Peyer's patch (tissue), 4 donors: ENCODE results near the gene MAN2C1. TPM values are rescaled to one million over a fixed set of nuclear protein-coding genes. Genes with fewer than 3 reads are reported as not detected.

Source experiments
- DNase-seq, 3 donors: peaks; one replicate each; pipeline ENCODE4 v3.0.0-alpha.2; 2017 to 2019
- H3K27ac ChIP-seq, 4 donors: fragments of 200-600 bp; sonication (generic); one replicate each; pipeline ENCODE4 v1.5.1; 2016 to 2019
- H3K27me3 ChIP-seq, 2 donors: fragments of 200-600 bp; sonication (generic); one replicate each; pipeline ENCODE4 v1.5.1; 2019
- H3K36me3 ChIP-seq, 3 donors: fragments of 200-600 bp; sonication (generic); one replicate each; pipeline ENCODE4 v1.5.1; 2016 to 2019
- H3K4me1 ChIP-seq, 4 donors: fragments of 200-600 bp; sonication (generic); one replicate each; pipeline ENCODE4 v1.5.1; 2016 to 2019
- H3K4me3 ChIP-seq, 4 donors: fragments of 200-600 bp; sonication (generic); 1 replicate in 3 of 4; 2 replicates in 1 of 4; pipeline ENCODE4 v1.5.1; 2016 to 2019; ENCODE audit warnings: mild to moderate bottlenecking in 1 of 4
- H3K9me3 ChIP-seq, 4 donors: fragments of 200-600 bp; sonication (generic); one replicate each; pipeline ENCODE4 v1.5.1; 2016 to 2019; ENCODE audit warnings: mild to moderate bottlenecking in 1 of 4
- POLR2A ChIP-seq, 2 donors: fragments of 450-650 bp; IDR thresholded peaks; one replicate each; pipeline ENCODE4 v1.5.1; 2017; ENCODE audit warnings: antibody characterized with exemption in 2 of 2, mild to moderate bottlenecking in 2 of 2, moderate library complexity in 2 of 2
- total RNA-seq, 4 donors: library from RNA; depleted of rRNA; stranded (reverse); fragments of >200 nt; gene quantifications; one replicate each; pipeline ENCODE4 v1.1.0, GENCODE V29; 2016
- TF ChIP-seq, protein P1 (sequence below), 6 experiments: fragments of 450-650 bp in 4 of 6; fragments of 200-600 bp in 2 of 6; sonication (generic) in 1 of 6; IDR thresholded peaks; one replicate each; pipeline ENCODE4 v1.5.1; 2017 to 2019; ENCODE audit warnings: antibody characterized with exemption in 6 of 6, mild to moderate bottlenecking in 3 of 6, moderate library complexity in 1 of 6

Gene MAN2C1
- 100 to 1,000 TPM; 268 to 777 (median 649) TPM for total RNA-seq

- TF ChIP-seq POLR2A (IDR thresholded peaks at IDR 0.05): peak; percentile 93 to 96
- TF ChIP-seq, protein P1, sequence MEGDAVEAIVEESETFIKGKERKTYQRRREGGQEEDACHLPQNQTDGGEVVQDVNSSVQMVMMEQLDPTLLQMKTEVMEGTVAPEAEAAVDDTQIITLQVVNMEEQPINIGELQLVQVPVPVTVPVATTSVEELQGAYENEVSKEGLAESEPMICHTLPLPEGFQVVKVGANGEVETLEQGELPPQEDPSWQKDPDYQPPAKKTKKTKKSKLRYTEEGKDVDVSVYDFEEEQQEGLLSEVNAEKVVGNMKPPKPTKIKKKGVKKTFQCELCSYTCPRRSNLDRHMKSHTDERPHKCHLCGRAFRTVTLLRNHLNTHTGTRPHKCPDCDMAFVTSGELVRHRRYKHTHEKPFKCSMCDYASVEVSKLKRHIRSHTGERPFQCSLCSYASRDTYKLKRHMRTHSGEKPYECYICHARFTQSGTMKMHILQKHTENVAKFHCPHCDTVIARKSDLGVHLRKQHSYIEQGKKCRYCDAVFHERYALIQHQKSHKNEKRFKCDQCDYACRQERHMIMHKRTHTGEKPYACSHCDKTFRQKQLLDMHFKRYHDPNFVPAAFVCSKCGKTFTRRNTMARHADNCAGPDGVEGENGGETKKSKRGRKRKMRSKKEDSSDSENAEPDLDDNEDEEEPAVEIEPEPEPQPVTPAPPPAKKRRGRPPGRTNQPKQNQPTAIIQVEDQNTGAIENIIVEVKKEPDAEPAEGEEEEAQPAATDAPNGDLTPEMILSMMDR (IDR thresholded peaks at IDR 0.05): peak; percentile 61 to 91 (median 75)
- Histone ChIP-seq H3K9me3 (no peaks in the 10 kb centered on the region), H3K4me1 (peaks cover 0 to 20% (median 6%) of the 10 kb centered on the region in 4 donors), H3K27me3 (no peaks in the 10 kb centered on the region), H3K4me3 (peak within 1 kb of the TSS; percentile 66 to 97 (median 88)), H3K36me3 (peaks cover 0 to 59% (median 0%) of the 10 kb centered on the region in 3 donors), H3K27ac (peak within 1 kb of the TSS; percentile 95 to 100 (median 98))
- DNase-seq: peak; percentile 98 to 99 (median 98)
These were observed at the start of gene MAN2C1 for GRCh38 chr15:75367913-75368688. Gene MAN2C1 (minus strand): TSS chr15:75368607. CDS start chr15:75368583, 24 bp downstream.

DNA sequence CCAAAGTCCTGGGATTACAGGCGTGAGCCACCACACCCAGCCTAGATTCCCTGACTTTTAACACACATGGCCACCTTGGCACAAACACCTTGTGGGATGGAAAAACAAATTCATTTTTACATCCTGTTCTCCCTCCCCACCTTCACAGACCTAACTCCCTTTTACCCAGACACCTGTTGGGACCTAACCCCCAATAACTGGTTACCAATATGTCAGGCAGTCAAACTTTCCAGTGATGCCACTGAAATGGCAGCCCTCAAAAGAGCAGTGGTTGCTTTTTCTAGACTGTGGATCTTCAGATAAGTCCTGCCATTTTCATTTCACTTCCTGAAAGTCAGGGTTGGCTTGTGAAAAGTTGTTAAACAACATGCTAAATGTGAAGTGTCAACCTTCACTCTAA lies 48.2 kb upstream of the MAN2C1 start:
- Histone ChIP-seq H3K27ac (no peak overlapping the region), H3K4me1 (no peaks in the 10 kb centered on the region), H3K36me3 (peaks cover 0 to 52% (median 0%) of the 10 kb centered on the region in 3 donors)

DNA sequence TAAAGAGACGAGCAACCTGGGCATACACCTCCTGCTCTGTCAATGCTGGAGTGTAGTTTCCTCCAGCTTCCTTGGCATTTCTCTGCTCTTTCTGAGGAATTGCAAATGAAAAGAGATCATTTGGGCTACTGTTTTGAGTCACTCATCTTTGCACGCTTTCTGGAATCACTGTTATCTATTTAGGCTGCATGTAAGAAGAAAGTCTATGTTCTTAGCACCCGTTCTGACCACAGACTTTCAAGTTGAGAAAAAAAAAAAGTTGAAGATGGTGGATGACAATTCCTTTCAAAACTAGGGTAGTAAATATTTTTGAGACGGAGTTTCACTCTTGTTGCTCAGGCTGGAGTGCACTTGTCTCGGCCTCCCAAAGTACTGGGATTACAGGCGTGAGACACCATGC lies 41.8 kb upstream of the MAN2C1 start:
- Histone ChIP-seq H3K4me1 (no peaks in the 10 kb centered on the region), H3K36me3 (peaks cover 0 to 82% (median 3%) of the 10 kb centered on the region in 3 donors), H3K9me3 (no peaks in the 10 kb centered on the region), H3K4me3 (no peak overlapping the region), H3K27me3 (no peaks in the 10 kb centered on the region), H3K27ac (no peak overlapping the region)
- DNase-seq: no peak
- TF ChIP-seq, protein P1 (IDR thresholded peaks at IDR 0.05): no peak
- TF ChIP-seq POLR2A (IDR thresholded peaks at IDR 0.05): no peak

More for the DNA sequence above, 48.2 kb upstream of the MAN2C1 start:
- no peaks in the 10 kb centered on the region for H3K27me3 ChIP-seq
- H3K9me3 ChIP-seq: no peaks in the 10 kb centered on the region
- DNase-seq: no peak
- TF ChIP-seq POLR2A (IDR thresholded peaks at IDR 0.05): no peak
- TF ChIP-seq, protein P1 (IDR thresholded peaks at IDR 0.05): no peak
- no peak overlapping the region for H3K4me3 ChIP-seq

DNA sequence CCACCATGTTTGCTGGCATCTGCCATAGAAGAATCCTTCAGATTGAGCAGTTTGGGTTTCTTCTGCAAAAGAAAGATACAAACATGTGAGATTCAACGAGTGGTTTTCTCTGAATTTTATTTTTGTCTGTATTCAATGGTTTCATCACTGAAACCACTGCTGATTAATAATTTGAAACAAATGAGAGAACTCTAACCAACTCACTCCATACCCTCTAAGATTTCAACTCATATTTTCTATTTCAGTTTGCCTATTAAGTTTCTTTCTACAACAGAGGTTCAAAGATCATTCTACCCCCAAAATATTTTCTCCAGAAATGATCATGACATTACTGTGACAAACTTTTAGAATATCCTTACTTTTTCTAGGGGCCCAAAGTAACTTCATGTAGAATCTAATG lies 38.7 kb upstream of the MAN2C1 start:
- Histone ChIP-seq H3K27me3 (no peaks in the 10 kb centered on the region), H3K4me1 (no peaks in the 10 kb centered on the region), H3K36me3 (peaks cover 0 to 97% (median 3%) of the 10 kb centered on the region in 3 donors), H3K4me3 (no peak overlapping the region), H3K27ac (no peak overlapping the region), H3K9me3 (no peaks in the 10 kb centered on the region)
- TF ChIP-seq, protein P1 (IDR thresholded peaks at IDR 0.05): no peak
- no peak for TF ChIP-seq POLR2A (IDR thresholded peaks at IDR 0.05)
- no peak for DNase-seq

DNA sequence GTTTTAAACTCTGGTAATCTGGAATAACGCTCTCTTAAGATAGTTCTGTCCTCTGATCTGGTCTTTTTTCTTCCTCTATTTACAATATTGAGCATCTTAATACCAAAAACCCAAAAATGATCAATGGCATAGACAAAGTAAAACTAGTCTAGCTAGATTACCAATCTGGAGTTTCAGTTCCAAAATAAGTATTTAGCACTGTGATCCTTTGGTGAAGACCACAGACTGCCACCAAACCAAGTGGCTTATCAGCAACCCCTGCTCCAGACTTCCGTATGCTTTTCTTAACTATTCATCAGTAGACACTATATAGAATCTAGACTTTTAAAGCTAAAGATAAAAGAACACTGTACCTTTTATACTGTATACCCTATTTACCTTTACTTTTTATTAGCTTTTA lies 35.5 kb upstream of the MAN2C1 start:
- TF ChIP-seq POLR2A (IDR thresholded peaks at IDR 0.05): no peak
- TF ChIP-seq, protein P1 (IDR thresholded peaks at IDR 0.05): no peak
- no peaks in the 10 kb centered on the region for H3K27me3 ChIP-seq
- H3K36me3 ChIP-seq: peaks cover 0 to 97% (median 4%) of the 10 kb centered on the region in 3 donors

More for the DNA sequence above, 35.5 kb upstream of the MAN2C1 start:
- Histone ChIP-seq H3K9me3 (no peaks in the 10 kb centered on the region), H3K4me3 (no peak overlapping the region), H3K27ac (no peak overlapping the region), H3K4me1 (no peaks in the 10 kb centered on the region)
- DNase-seq: no peak
